ENCODE measurements around the gene RHOBTB1.
"Not testable (repeated sequence)": the region's sequence is repeated elsewhere in the genome, so short reads cannot be mapped to it uniquely, and the experiment has no call there.

Gene RHOBTB1

GRCh38 chr10:60868946-60869345 is 75.0 kb downstream of the RHOBTB1 start:
- no peak for DNase-seq (ENCODE audit: low spot score)

DNA sequence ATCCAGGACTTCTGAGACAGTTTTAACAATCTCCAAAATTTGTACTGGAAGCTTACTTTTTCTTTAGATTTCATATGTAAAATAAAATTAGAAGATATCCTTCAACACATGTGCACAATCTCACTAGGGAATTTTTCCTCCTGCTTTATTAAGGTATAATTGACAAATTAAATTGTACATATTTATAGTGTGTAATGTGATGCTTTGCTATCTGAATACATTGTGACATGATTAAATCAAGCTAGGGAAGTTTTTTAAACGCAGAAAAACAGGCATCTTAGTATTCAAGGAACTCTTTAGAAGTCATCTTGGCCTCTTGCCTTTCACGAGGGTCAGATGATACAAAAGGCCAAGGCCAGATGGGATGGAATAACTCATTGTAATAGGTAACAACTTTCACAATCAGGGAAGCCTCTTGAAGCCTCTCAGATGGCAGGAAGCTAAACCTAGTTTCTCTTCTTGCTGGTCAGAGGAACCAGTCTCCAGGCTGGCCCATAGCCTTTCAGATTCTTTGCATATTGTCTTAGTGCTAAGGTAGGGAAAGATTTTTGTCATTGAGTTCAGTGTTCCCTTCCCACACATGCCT is 78.7 kb downstream of the RHOBTB1 start:
- DNase-seq (ENCODE audit: low spot score), result no peak

DNA sequence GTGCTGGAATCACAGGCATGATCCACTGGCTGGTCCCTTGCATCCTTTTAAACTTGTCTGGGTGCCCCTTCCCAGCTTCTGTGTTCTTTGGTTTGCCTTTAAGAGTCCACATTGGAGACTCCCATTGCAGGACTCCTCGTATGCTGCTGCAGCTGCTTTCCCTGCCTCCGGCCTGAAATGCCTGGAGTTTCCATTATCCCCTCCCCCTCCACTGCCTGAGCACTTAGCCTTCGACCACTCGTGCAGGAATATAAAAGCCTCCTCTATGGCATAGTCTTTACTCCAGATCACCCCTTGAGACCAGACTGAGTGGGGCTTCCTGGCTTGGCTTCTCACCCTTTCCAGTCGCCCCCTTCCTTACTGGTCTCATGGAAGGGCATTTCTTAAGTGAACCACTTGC is 80.2 kb downstream of the RHOBTB1 start:
- DNase-seq (ENCODE audit: low spot score), result no peak

- no peak for DNase-seq (ENCODE audit: low spot score)
These were observed 81.5 kb downstream of the RHOBTB1 start for GRCh38 chr10:60862517-60862916.

- no peak for DNase-seq (ENCODE audit: low spot score)
These were observed 87.6 kb downstream of the RHOBTB1 start for GRCh38 chr10:60856405-60856804.

- DNase-seq (ENCODE audit: low spot score), result no peak
These were observed 90.3 kb downstream of the RHOBTB1 start for GRCh38 chr10:60853637-60854036.

- DNase-seq (ENCODE audit: low spot score), result no peak
These were observed 90.9 kb downstream of the RHOBTB1 start for GRCh38 chr10:60853107-60853506.

DNA sequence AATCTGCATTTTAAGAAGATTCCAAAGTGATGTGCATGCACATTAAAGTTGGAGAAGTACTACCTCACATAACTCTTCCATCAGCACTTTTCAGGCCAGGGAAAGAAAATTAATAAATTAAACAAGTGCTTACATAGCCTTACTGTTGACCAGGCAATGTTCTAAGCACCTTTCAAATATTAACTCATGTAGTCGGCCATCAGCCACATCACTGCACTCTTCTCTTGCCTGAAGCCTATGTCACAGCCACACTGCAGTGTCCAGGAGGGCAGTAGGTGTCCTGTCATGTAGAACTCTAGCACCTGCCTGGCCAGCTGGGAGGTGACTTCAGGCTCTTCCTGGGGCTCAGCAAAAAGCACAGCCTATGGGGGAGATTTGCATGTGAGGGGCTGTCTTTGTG is 94.2 kb downstream of the RHOBTB1 start:
- DNase-seq (ENCODE audit: low spot score), result no peak

DNA sequence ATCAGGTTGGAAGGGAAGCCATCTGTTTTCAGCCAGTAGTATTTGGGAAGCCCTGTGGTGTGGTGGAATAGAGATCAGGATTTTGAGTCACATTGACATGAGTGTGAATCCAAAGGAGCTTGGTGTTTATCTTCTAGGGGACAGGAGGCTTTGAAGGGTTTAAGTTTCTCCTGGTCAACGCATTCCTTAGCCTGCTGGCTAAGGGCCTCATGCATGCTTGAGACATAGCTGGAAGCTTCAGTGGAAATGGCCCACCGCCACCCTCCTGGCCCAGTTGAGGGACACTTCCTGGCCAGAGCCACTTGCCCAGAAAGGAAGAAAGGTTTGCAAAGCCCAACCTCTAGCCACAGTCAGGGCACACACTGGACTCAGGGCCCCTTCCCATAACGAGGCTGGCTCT is 94.8 kb downstream of the RHOBTB1 start:
- DNase-seq (ENCODE audit: low spot score), result no peak

GRCh38 chr10:60848680-60849079 is 95.3 kb downstream of the RHOBTB1 start:
- no peak for DNase-seq (ENCODE audit: low spot score)

DNA sequence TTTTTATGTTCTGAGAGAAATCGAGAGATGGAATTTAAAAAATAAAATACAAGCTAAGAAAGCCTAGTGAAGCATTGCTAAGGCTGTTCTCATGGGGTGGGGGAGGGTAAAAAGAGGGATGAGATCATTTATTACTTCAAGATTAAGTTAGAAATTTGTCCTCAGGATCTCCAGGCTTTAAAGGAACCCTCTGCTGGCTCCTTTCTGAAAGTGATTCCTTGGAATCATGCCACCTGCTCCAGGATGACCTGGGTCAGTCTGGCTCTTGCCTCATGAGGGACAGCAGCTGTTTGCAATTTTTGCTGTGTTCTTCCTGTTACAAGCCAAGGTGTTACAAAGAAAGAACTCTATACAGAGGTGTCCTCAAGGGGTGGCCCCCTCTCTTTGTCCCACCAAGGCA is 95.9 kb downstream of the RHOBTB1 start:
- DNase-seq (ENCODE audit: low spot score), result no peak

DNA sequence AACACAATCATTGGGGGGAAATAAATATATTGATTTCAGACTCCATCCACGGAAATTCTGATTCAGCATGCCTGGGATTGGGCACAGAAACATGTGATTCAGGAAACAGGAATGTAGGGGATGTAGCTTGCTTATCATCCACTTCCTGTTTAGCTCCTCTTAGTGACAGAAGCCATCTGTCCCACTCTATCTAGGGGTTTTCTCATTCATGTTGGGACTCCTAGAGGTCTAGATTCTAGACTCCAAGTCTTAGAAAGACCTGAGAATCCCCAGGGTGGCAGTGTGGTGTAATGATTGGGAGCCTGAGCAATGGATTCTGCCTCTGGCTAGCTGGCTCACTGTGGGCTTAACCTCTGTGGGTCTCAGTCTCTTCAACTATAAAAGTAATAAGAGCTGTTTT is 97.8 kb downstream of the RHOBTB1 start:
- DNase-seq (ENCODE audit: low spot score), result no peak

- DNase-seq (ENCODE audit: low spot score), result no peak
These were observed 98.9 kb downstream of the RHOBTB1 start for GRCh38 chr10:60845038-60845437.

DNA sequence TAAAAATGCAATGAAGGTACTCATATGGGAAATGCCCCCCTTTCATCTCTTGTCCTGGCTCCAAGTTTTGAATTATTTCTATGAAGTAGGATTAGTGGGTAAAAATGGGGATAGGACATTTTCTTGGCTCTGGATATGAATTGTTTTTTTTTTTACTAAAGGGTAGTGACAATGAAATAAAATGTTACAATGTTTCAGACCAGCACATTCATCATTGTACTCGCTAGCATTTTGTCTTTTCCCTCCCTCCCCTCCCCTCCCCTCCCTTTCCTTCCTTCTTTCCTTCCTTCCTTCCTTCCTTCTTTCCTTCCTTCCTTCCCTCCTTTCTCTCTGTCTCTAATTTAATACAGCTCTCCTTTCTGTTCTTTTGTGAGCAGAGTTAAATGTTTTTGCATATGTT is 101.3 kb downstream of the RHOBTB1 start:
- DNase-seq (ENCODE audit: low spot score), result no peak

DNA sequence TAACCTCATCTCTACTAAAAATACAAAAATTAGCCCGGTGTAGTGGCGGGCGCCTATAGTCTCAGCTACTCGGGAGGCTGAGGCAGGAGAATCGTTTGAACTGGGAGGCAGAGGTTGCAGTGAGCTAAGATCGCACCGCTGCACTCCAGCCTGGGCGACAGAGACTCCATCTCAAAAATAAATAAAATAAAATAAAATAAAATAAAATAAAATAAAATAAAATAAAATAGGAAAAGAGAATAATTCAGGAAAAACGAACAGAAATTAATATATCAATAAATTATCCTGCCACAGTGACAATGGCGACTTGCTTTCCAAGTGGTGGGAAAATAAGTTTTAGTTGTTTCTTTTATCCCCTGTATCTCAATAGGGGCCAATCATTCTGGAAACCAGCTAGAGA is 102.8 kb downstream of the RHOBTB1 start:
- not testable (repeated sequence) for DNase-seq (ENCODE audit: low spot score)

DNA sequence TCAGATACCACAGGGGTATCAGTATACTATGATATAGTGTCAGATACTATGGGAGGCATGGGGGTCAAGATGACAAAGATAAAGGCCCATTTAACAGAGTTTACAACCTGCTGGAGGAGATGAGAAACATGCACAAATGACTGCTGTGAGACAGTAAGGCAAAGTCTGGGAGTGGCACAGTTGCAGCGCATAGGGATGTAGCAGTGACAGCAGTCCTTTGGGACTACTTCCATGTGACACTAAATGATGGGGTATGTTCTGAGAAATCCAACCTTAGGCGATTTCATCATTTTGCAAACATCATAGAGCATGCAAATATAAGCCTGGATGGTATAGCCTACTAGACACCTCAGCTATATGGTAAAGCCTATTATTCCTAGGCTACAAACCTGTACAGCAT is 108.9 kb downstream of the RHOBTB1 start:
- no peak for DNase-seq (ENCODE audit: low spot score)

GRCh38 chr10:60834401-60834800 is 109.6 kb downstream of the RHOBTB1 start:
- DNase-seq (ENCODE audit: low spot score), result no peak

DNA sequence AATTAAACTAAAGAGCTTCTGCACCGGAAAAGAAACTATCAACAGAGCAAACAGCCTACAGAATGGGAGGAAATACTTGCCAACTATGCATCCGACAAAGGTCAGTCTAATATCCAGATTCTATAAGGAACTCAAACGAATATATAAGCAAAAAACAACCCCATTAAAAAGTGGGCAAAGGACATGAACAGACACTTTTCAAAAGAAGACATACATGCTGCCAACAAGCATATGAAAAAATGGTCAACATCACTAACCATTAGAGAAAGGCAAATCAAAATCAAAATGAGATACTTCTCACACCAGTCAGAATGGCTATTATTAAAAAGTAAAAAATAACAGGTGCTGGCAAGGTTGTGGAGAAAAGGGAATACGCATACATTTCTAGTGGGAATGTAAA is 111.8 kb downstream of the RHOBTB1 start:
- DNase-seq (ENCODE audit: low spot score), result not testable (repeated sequence)

- DNase-seq (ENCODE audit: low spot score), result no peak
These were observed 115.5 kb downstream of the RHOBTB1 start for GRCh38 chr10:60828489-60828852.

DNA sequence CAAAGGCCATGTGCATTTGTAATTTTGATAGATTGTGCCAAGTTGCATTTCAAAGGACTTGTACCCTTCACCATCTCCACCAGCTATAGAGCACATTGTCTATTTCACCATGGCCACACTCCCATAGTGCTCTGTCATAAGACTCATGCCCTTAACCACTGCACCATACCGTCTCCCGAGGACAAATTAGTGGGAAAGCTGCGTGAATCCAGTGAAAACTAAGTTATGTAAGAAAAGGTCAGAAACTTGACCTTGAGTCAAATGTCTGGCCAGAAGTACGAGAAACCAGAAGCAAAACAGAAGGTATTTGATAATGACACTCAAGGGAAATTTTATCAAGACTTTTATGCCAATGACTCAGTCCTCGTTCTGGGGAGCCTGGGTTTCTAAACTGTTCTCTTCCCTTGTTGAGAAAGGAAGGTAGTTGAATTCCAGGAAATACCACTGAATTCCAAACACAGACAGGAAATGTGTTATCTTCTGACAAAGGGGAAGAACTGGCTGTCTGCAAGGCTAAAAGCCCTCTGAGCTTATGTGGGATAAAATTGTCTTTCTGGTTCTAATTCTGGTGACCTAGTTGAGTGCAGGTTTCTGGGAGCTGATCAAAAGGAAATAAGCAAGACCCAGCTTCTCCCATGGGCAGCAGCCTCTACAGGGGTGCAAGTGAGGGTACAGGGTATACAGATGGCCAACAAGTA is 116.0 kb downstream of the RHOBTB1 start:
- no peak for DNase-seq (ENCODE audit: low spot score)

DNA sequence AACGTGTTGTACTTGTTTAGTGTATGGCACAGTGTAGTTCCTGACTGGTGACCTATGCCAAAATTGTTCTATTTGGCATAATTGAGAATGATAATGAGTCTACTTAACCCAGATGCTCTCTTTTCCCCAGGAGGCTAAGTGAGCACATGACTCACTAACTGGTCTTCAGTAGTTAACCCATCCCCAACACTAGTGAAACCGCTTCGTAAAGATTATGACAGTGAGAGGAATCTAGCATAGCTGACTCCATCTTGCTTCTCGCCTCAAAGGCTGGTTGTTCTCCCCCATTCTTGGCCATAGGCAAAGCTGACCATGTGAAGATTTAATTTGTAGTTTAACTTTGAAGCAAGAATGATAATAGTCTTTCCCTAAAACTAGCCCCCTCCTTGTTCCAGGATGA is 118.5 kb downstream of the RHOBTB1 start:
- no peak for DNase-seq (ENCODE audit: low spot score)

DNA sequence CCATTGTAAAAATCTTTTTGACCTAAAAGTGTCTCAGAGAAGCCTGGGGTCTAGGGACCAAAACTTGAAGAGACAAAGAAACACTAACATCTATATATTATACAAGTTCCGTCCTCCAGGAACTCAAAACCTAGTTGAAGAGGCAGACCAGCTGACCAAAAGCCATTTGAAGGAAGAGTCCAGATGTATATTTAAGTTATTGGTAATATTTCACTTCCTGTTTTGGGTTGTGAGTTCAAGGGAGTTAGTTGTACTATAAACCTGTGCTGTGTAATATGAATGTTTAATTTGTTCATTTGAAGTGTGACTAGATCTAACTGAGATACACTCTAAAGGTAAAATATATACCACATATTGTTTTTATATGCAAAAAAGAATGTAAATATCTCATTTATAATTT is 120.7 kb downstream of the RHOBTB1 start:
- no peak for DNase-seq (ENCODE audit: low spot score)

DNA sequence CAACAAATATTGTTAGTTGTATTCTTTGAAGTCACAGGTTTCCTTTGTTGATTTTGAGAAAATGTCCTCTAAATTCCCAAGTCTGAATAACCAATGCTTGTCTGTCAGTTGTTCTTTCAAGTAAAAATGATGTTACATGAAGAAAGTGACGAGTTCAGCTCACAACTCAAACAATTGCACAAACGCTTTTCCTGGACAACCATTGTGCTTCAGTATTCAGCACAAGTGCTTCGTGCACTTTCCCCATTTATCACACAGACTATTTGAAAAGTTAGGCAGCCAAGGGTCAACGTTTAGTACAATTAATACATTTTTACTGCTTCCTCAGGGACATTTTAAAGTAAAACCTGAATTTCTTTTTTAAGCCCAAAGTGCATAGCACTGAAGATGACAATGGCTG is 121.2 kb downstream of the RHOBTB1 start:
- DNase-seq (ENCODE audit: low spot score), result no peak

GRCh38 chr10:60821656-60822055 is 122.3 kb downstream of the RHOBTB1 start:
- no peak for DNase-seq (ENCODE audit: low spot score)

Data from SK-N-DZ (cell line).